Measurements from ENCODE around the gene ZNF771.

Gene ZNF771

GRCh38 chr16:30398661-30399434 is 8.6 kb upstream of the ZNF771 start:
- DNase-seq (ENCODE audit: low read depth) = no peak

DNA sequence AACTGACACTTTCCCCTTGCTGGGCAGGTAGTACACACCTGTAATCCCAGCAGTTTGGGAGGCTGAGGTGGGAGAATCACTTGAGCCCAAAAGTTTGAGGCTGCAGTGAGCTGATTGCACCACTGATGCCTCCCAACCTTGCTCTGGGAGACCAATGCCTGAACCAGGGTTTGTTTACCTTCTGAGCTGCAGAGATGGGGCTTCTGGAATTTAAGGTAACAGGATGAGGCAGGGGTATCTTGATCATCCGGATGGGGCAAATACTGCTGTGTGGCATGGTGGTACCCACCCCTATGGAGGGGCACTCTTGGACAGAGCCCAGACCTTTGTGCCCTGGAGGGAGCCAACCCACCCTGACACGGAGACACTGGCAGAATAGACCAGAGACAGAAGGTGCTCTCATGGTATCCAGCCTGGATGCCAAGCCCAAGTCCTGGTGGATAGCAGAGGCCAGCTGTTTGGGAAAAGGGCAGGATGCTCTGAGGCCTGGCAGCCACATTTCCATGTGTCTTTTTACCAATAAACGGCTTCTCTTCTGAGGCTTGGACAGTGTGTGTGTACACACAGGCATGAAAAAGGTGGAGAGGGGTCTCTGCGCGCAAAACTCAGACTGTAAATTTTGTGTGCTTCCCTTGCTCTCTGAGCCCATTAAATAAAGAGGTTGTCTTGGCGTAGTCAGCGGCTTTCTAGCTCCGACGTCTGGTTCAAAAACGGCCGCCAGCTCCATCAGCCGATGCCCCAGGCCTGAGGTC is 7.8 kb upstream of the ZNF771 start:
- no peak for DNase-seq (ENCODE audit: low read depth)

DNA sequence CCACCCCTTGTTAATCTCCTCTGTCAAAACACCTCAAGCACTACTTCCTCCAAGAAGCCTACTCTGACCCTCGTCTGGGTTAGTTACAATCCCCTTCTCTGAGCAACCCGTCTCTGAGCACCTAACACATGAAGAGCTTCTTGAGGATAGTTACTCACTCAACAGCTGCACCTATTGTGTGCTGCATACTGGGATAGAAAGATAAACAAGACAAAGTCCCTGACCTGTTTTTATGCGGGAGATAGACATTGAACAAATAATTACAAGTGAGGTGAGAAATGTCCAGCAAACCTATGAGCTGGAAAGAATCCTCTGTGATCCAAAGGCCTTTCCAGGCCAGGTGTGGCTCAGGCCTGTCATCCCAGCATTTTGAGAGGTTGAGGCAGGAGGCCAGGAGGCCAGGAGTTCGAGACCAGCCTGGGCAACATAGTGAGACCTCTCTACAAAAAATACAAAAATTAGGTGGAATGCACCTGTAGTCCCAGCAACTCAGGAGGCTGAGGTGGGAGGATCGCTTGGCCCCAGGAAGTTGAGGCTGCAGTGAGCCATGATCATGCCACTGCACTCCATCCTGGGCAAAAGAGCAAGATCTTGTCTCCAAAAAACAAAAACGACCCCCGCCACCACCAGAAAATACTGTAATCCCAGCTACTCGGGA is 5.5 kb upstream of the ZNF771 start:
- DNase-seq (ENCODE audit: low read depth) = no peak

- no peak for DNase-seq (ENCODE audit: low read depth)
Measured at GRCh38 chr16:30406795-30407101, 658 bp upstream of the ZNF771 start.

- DNase-seq (ENCODE audit: low read depth) = no peak
Measured at GRCh38 chr16:30407804-30408534, 563 bp downstream of the ZNF771 start.

GRCh38 chr16:30409125-30410060 is 2.0 kb downstream of the ZNF771 start:
- peak; percentile 95 for DNase-seq (ENCODE audit: low read depth)

- no peak for DNase-seq (ENCODE audit: low read depth)
Measured at GRCh38 chr16:30413112-30413806, 5.9 kb downstream of the ZNF771 start.

DNA sequence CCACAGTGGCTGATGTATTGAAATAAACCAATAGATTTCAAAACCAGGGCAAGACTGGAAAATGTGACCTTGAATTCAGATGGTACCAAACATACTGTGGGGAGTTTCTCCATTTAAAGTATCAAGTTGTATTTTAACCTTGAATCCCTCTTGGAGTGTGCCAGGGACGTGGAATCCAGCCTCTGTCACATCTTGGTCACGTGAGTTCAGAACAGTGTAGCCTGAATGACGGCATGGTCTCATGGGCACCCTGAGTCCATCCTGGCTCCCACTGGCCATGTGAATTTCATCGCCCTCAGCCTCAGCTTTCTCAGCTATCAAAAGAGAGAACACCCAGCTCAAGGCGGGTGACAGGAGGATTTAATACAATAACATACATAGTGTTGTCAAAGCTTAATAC is 6.8 kb downstream of the ZNF771 start:
- DNase-seq (ENCODE audit: low read depth) = no peak

- DNase-seq (ENCODE audit: low read depth) = no peak
Measured at GRCh38 chr16:30416047-30416603, 8.7 kb downstream of the ZNF771 start.

DNA sequence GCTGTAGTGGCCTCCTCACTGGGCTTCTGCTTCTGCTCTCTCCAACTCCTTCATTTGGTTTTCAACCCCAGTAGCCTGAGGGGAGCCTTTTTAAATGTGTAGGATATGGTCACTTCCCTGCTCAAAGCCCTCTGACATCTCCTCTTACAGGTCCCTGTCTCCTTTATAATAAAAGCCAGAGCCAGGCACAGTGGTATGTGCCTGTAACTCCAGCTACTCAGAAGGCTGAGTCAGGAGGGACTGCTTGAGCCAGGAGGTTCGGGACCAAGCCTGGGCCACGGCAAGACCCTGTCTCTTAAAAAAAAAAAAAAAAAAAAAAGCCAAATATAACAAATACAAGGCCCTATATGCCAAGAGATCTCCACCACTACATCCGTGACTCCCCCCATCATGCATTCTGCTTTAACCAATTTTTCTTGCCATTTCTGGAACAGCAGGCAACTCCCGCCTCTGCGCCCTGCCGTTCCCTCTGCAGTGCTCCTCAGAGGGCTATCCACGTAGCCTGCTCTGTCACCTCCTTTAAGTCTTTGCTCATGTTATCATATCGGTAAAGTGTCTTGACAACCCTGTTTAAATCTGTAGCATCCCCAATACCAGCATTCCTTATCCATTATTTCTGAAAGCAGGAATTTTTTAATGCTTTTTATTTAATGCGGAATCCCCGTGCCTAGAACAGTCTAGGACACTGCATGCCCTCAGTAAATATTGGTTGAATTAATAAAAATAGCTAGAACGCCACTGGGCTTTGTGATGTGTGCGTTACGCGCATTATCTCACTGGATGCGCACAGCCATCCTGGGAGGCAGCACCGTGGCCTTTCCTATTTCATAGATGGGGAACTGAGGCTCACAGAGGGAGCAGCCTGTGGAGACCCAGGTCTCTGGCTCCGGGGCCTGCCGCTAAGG is 9.5 kb downstream of the ZNF771 start:
- no peak for DNase-seq (ENCODE audit: low read depth)

DNA sequence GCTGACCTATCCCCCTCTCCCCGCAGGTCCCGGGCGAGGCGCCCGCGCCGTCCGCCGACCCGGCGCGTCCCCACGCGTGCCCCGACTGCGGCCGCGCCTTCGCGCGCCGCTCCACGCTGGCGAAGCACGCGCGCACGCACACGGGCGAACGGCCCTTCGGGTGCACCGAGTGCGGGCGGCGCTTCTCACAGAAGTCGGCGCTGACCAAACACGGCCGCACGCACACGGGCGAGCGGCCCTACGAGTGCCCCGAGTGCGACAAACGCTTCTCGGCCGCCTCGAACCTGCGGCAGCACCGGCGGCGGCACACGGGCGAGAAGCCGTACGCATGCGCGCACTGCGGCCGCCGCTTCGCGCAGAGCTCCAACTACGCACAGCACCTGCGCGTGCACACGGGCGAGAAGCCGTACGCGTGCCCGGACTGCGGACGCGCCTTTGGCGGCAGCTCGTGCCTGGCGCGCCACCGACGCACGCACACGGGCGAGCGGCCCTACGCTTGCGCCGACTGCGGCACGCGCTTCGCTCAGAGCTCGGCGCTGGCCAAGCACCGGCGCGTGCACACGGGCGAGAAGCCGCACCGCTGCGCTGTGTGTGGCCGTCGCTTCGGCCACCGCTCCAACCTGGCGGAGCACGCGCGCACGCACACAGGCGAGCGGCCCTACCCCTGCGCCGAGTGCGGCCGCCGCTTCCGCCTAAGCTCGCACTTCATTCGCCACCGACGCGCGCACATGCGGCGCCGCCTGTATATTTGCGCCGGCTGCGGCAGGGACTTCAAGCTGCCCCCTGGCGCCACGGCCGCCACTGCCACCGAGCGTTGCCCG is 10.3 kb downstream of the ZNF771 start:
- peak; percentile 65 for DNase-seq (ENCODE audit: low read depth)

DNA sequence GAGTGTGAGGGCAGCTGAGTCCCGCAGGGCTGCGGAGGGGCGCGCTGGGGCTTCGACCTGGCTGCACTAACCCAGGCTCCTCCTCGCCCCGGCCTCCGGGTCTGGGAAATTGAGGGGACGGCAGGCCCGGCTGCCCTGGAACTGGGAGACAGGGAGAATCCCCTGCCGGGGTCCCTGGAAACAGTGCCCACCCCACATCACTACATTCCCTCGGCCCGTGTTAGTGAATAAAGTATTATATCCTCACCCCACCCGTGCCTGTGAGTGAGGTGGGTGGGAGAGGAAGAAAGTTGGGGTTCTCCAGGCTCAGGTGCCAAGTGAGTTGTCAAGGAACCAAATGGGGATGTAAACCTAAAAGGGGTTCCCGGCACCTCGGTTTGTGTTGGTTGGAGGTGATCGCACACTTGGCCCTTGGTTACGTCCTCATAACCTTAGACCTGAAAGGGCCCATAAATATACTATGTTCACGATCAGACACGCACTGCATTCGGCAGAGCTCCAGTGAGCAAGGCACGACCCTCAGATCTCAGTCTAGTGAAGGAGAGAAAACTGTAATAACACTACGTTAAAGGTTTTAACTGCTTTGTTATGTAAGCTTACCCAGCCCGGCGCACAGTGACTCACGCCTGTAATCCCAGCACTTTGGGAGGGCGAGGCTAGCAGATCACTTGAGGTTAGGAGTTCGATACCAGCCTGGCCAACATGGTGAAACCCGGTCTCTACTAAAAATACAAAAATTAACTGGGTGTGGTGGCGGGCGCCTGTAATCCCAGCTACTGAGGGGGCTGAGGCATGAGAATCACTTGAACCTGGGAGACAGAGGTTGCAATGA is 11.2 kb downstream of the ZNF771 start:
- no peak for DNase-seq (ENCODE audit: low read depth)

DNA sequence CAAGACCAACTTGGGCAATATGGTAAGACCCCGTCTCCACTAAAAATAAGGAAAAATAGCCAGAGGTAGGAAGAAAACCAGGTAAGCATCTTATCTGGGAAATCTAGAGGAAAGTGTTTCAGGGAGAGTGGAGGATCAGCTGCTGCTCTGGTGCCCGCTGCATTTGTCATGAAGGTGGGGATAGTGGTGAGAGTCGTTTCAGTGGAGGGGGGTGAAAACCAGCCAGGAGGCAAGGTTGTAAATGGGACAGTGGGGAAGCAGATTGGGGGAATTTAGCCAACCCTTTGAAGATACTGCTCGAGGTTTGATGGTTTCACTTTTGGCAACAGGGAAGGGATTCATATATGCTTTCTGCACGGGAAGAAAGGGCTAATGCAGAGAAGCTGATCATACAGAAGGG is 13.6 kb downstream of the ZNF771 start:
- no peak for DNase-seq (ENCODE audit: low read depth)

- DNase-seq (ENCODE audit: low read depth) = no peak
Measured at GRCh38 chr16:30428055-30428454, 20.6 kb downstream of the ZNF771 start.

- DNase-seq (ENCODE audit: low read depth) = no peak
Measured at GRCh38 chr16:30429418-30429677, 21.9 kb downstream of the ZNF771 start.

- peak; percentile 89 for DNase-seq (ENCODE audit: low read depth)
Measured at GRCh38 chr16:30429678-30430427, 22.4 kb downstream of the ZNF771 start, which contains the start of gene DCTPP1. DCTPP1 (minus strand) TSS chr16:30430030; CDS start chr16:30429980, 50 bp downstream.

GRCh38 chr16:30430428-30430970 is 23.1 kb downstream of the ZNF771 start:
- no peak for DNase-seq (ENCODE audit: low read depth)

Data from stimulated activated CD8-positive, alpha-beta memory T cell treated with anti-CD3 and anti-CD28 coated beads, Interleukin-15, amount 100 ng/mL, for 1 hour (primary cell).